Activated naive CD4-positive, alpha-beta T cell treated with Interleukin-2 at 50 U/mL for 16 hours (primary cell): ENCODE results near the gene TTLL5.

Experiments
- DNase-seq: peaks from one replicate; pipeline ENCODE4 v3.0.0-alpha.2; 2020

The TTLL5 gene

DNA sequence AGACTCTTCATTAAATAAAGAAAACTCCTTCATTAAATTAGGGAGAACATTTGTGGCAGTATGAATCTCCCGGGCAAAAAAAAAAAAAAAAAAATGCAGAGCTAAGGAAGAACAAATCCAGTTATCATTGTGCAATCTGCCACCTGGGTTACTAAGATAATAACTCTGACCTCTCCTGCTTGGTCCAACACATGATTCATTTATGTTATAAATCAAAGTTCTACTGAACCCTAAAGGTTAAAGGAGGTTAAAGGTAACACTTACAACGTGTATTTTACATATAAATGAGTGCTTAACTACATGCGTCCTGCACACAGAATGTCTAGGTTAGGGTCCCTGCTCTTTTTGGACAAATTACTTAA is 316.5 kb downstream of the TTLL5 start:
- no peak for DNase-seq

DNA sequence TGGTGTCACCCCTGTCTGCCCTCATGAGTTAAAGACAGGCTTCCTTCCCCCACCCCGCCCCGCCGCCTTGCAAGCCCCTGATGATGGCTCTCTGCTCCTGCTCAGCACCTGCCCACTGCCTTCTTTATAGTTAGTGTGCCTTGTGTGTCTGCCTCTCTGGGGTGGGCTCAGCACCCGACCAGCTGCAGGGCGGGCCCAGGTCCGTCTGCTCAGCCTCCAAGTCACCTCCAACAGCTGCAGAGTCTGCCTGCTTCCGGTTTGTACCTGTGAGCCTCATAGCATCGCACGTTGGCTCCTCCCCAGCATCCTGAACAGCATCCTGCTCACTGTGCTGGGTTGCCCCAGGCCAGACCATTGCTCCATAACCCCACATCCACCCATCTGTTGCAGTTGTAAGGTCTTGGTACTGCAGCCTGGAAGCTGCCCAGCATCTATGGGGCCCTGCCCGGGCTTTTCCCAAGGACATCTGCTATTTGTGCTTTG is 317.2 kb downstream of the TTLL5 start:
- no peak for DNase-seq

DNA sequence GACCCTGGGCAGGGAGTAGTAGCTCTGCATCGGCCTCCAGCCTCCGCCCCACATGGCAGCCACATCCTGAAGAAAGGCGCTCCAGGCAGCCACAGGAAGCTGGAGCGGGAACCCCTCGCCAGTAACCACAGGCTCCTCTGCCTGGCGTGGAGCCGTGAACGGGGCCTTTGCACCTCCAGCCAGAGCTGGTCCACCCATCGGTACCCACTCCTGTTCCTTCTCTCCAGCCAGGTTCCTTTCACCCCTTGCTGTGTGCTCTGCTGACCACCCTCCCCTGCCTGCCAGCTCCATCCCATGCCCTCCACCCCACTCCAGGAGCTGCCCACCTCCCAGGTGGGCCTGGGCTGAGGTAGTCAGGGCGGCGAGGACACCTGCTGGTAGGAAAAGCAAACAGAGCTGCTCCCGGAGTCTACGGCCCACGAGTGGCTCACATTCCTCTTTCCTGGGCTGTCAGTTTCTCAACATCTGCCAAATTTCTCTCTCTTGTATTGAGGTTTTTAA is 318.1 kb downstream of the TTLL5 start:
- peak; percentile 13 for DNase-seq

DNA sequence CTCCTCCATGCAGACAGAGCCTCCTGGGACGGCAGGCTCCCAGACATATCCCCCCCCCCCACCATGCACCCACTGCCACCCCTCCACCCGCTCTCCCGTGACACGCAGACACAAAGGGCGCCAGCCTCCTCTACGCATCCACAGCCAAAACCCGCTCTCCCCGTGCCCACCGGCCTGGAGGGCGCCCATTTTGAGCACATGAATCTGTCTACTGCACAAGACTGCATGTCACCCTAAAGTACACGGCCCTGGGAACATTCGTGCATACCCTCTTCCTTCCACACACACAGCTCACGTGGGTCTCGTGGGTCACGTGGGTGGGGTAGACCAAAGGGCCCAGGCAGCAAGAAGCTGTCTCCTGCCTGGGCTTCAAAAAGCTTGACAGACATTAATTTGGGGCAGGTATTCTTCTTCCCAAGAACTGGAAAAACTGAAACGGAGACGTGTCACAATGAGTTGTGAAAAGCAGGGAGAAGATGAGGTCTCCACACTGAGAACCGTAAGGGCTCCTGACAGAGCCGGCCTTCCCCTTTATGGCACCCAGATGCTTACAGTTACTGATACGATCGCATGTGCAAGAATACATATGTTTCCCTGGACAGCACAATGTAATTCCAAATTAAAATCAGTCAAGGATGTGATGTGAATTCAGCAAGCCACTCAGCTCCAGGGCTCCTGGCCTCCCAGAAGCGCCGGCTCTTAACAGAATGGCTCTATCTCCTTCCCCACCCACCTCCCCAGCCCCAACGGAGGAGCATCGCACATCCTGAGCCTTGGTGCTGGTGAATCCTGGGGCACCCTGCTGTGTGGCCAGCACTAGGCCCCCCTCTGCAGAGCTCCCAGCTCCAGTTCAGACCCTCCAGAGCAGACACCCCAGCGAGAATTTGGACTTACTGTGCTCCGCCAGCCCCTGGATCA is 318.9 kb downstream of the TTLL5 start:
- no peak for DNase-seq

DNA sequence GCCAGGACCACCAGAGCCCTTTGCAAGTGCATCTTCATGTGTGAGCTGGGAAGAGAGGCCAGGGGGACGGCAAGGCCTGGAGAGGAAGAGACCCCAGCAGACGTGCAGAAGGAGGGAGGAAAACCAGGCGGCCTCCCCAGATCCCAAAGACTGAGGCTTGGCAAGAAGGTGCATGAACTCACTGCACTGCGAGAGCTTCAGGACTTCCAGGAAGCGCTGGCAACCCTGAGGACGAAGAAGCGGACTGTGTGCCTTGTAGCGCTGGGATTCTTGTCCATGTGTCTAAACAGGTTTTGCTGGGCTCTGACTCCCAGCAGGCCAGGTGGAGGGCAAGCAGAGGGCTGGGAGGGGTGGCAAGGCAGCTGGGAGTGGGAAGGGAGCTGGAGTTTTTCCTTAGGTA is 319.8 kb downstream of the TTLL5 start:
- no peak for DNase-seq

DNA sequence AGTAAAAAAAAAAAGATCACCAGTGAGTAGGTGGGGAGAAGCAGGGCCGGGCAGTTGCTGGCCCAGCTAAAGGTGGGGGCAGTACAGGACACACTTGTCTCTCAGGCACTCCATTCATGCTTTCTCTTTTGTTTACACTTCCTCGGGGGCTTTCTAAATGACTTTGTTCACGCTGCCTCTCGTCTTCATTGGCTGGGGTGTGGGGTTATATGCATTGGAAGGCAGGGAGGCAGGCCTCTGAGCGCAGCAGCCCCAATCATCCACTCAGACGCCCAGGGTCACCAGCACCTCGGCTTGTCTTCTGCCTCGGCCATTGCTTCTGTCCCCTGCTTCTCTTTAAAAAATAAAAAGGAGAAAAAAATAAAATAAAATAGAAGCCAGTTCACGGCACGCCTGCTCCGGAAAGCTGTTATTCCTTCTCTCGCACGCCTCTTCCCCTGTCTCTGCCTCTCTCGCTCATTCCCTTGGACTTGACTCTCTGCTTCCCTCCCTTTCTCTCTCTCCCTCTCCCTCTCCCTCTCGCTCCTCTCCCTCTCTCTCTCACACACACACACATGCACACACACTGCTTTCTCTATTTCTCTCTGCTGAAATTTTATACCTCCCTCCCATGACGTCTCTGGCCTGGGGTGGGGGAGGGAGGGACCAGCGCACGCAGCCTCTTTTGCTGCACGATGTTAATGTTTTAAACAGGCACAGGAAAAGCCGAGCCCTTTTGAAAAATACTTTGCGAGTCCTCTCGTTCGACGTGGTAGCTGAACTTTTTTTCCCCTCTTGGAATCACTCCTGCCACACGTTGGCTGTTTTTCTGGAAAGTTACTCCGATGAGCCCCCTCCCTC is 320.6 kb downstream of the TTLL5 start, which contains the start of gene TGFB3:
TGFB3 (minus strand) TSS at position 570 of the 840 bp plus-strand sequence. CDS start 1,102 bp downstream, outside the sequence.
- peak; percentile 61 for DNase-seq

DNA sequence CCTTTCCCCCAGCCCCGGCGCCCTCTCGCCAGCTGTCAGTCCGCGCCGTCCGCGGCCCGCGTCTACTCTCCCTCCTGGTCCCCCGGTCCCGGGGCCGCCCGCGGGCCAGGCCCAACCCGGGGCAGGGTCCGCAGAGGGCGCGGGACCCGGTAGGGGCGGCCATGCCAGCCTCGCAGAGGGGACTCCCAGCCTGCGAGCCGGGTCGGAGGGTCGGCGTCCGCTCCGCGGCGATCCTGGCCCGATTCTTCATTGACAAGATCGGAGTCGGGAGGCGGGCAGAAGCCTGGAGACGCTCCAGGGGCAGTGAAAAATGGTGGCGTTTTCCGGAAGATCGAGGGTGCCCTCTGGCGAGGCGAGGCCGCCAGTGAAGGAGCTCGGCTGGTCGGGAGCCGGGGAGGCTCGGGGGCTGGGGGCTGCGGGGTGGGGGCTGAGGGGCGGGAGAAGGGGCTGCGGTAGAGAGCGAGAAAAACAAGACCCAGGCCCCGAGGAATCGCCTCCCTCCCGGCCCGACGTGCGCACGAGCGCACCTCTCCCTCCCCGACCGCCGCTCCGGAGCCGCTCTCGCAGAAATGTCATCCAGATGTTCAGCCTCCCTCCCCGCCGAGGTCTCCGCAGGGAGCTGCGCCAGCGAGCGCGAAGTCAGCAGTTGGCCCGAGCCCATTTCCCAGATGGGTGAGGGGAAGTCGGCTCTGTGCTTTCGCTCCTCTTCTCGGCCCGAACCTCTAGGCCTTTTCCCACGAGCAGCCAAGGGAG is 321.4 kb downstream of the TTLL5 start:
- peak; percentile 82 for DNase-seq

DNA sequence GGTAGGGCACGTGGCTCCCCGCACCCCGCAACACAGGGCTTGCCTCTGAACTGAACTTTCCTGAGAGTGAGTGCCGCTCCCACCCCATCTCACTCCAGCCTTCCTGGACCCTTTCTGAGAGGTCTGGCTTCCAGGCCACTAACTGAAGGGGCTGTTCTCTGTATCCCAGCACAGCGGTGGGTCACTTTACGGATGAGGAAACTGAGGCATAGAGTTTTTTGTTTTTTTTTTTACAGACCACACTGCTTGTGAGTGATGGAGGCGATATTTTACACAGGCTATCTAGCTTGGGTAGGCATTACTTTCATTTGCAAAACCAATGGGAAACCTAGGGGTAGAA is 321.9 kb downstream of the TTLL5 start:
- no peak for DNase-seq

DNA sequence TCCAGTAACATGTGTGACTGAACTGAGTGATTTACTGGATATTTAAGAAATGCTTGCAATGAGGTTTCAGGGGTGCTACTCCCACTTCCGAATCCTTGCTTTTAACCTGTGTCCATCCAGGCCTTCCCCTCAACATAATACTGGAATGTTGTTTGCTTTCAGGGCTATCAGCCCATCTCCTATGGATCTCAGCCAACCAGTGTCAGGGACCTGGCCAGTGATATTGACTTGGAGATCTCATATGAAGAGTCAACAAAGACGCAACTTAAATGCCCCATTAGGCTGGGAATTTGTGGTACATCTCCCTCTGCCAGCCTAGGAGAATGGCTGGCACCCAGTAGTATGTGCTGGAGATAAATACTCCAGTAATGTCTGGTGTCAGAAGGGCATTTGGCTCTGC is 323.6 kb downstream of the TTLL5 start:
- no peak for DNase-seq

DNA sequence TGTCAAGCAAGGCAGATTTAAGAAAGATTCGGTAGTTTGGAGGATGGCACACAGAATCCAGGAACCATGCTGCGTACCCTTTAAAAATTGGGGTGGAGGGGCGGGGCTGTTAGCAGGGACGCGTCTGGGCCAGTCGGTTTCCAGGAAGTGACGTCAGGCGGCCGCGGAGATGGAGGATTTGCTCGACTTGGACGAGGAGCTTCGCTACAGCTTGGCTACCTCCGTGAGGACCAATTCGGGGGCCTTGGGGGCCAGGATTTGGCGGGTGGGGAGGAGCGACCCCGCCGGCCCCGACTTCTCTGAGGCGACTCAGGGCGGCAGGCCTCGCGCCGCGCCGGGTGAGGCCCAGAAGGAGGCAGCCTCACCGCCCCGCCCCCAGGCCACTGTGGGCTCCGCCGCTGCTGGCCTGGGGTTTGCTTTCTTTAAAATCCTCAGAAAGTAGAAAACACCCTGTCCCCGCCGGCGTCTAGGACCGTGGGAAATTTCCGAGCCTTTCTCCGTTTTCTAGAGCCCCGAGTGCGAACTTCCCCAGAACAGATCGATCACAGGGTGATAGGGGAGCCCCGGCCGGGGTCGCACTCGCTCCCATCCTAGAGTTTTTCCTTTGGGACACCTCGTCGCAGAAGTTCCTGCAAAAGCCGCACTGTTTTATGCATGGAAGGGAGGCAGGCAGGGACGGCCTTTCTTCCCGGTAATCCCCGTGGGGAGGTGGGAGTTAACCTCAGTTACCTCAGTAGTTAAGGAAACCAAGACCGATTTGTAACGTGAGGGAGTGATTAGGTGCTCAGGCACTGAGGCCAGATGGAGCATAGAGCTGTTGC is 324.8 kb downstream of the TTLL5 start, which contains the start of gene IFT43:
IFT43 (plus strand) TSS at position 146 of the 821 bp plus-strand sequence; CDS start at position 170, 24 bp downstream.
- peak; percentile 92 for DNase-seq

DNA sequence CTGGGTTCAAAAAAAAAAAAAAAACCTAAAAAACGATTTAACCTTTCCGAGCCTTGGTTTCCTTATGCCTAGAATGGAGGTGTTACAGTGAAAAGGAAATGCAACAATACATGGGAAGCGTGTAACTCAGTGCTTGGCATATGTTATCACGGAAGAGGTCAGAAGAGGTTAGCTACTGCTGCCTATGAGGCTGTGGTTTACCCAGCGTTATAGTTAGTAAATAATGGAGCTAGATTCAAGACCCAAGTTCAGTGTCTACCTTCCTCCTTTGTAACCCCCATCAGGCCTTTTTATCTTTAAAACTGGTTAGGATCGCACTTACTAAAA is 325.4 kb downstream of the TTLL5 start:
- DNase-seq, result no peak

DNA sequence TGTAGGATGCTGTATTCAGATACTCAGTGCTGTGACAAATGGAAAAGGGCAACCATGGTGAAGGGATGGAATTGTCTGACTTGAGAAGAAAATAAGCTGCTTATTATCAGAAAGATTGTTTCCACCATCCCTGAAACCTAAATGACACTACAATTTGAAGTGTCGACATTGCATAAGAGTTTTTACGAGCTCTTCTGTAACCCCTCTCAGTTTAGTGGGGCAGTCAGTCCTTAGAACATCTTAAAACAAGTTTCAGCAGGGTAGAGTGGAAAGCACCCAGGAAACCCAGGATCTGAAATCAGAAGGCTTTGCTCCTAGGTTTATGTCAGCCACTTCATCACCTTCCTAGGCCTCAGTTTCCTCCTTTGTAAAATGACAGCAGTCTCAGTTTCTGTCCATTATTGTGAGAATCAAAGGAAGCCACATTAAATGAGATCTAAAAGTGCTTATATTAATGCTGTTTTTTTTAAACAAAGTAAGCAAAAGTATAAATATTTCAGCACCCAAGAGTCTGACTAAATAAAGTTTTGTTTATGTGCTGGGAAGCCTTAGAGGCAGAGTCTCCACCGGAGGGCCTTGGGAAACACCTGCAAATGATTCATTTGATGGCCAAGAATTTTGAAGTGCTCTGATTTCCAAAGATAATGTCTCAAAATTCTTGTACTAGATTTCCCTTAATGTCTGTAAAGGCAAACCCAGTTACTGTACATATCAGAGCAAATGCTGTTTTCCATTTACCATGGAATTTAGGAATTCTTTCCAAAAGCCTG is 326.3 kb downstream of the TTLL5 start:
- DNase-seq, result no peak

DNA sequence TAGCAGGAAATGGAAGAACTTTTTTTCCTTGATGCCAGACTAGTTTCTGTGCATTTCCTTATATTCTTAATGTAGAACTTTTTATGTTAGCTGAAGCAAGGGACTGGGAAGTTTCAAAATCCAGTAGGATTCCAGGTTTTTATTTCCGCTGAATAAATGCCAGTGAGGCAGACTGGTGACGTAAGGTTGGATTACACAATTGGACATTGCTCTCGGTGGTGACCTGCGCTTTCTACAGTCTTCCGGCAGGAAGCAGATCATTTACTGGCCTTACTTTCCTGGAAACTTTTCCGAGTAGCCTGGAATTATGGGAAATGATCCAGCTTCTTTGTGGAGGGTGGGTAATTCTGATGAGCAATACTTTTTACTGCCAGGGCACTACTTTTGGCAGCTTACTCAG is 328.1 kb downstream of the TTLL5 start:
- DNase-seq, result no peak

DNA sequence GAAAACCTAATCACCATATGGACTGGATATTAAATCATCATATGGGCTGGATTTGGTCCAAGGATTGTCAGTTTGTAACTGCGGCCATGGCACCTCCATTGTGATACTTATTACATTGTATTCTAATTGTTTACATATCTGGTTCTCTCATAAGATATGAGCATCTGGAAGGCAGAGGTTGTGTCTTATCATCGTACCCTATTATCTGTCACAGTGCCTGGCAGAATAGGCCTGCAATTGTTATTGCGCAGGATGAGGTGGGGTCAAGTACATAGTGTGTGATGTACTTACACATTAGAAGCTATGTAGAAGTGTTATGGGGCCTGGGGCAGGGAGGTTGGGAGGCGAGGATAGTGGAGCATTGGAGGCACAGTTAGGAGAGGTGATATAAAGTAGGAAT is 329.3 kb downstream of the TTLL5 start:
- no peak for DNase-seq

DNA sequence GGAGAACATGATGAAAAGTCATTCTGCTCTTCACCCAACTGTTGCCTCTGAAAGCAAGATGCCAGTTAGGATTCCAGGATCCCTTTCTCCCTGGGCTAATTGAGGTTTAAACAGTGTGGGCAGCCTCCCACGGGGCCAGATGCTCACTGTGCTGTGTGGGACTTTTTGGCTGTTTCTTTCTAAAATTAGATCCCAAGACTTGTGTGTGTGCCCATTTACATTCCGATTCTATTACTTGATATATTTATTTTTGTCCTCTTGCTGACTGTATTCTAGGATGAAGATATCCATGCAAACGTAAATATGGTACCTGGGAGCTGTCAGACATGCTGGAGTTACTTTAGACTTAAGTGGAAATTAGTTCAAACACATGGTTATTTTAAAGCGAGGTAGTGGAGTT is 330.7 kb downstream of the TTLL5 start:
- DNase-seq, result no peak

DNA sequence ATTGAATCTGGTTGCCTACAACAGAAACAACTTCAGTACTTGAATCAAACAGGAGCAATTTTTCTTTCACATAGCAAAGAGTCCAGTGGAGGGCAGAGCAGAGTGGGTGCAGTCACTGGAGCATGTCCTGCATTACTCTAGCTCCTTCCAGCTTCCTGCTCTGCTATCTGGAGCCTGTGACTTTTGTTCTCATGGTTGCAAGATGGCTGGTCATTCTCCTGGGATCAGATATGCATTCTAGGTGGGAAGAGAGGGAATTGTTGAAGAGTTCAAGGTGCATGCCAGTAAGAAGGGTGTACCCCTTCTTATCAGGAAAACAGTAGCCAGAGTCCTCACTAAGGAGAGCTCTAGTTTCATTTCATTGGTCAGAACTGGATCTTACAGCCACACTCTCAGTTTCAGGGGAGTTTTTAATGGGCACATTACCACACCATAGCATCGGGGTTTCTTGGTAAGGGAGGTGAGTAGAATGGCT is 332.6 kb downstream of the TTLL5 start:
- no peak for DNase-seq

DNA sequence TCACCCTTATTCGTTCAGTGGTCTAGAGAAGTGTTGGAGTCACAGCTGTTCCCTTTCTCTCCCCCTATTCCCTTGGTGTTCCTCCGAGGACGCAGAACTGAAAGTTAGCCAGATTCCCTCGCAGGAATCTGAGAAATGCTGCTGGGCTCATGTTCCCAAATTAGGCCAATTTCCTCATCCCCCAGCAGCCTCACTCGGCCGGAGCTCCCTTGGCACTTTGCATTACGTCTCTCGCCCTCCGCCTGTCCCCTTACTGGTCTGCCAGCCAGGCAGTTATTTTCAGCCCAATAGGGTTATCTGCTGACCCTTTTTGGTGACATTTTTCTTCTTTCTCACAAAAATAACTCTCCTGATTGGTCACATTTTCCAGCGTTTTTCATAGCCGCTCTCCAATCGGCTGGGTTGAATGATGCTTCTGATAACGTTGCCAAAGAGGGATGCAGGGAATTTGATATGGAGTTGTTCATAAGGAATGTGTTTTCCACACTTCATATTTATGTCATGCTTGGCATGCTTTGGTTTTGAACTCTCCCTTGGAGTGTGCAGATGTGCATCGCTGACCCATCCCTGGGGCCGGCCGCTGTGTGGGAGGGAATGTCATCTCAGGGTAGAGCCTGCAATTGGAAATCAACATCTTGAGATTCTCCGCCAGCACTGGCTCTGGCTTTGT is 334.5 kb downstream of the TTLL5 start:
- DNase-seq, result no peak

DNA sequence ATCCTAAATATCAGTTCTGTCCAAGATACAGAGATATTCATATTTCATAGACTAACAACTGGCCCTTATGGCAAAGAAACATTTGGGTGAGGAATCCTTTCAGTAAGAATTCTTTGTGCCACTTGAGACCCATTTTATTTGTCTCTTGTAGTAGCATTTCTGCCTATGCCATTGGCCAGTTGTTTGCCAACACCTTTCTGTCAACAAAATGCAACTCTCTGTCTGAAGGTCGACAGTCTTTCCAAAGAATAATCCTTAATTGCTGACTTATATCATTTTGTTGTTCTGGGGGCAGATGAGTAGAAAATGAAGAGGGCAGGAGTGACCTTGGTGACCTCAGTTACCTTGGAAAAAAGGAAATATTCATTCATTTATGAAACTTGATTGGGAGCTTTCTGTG is 335.4 kb downstream of the TTLL5 start:
- no peak for DNase-seq

DNA sequence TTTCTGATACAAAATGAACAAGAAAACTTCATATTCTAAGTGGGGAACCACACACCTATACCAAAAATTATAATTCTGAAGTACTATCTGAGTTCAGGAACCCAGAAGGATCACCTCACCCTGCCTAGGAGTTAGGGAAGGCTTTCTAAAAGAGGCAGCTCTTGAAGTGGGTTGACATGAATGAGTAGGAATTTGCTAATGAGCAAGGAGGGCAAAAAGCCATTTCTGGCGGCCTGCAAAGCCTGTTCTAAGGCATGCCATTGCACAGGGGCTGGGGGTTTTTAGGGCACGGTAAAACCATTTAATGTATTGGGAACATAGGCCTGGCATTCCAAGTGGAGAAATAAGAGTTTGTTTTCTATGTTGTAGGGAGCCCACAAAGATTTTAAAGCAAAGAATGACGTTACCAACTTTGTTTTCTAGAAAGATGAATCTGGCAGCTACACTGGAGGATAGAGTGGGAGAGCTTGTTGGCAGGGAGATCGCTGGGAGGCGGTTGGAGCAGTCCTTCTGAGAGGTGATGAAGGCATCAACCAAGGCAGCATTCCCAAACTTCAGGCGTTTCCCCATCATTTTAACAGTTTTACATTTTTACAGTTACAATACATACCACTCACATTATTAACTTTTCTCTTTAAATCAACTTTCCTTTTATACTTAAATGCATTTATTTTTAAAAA is 338.6 kb downstream of the TTLL5 start:
- no peak for DNase-seq

DNA sequence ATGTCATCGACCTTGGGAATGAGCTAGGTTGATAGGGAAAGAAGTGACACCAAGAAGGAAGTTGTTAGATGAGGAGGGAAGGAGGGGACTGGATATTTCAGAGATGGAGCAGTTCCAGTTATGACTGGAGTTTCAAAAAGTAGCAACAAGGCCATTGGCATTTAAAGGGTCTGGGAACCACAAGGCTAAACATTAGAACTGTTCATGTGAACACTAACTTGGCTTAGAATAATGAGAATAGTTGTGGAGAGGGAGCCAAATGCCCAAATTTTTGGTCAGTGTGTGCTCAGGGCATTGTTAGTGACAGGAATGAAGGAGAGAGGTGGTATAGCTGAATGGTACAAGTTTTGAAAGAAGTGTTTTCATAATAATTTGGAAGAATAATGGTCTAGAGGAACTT is 341.3 kb downstream of the TTLL5 start:
- DNase-seq, result no peak
